ENCODE measurements around the gene CAPZB.

CAPZB gene

DNA sequence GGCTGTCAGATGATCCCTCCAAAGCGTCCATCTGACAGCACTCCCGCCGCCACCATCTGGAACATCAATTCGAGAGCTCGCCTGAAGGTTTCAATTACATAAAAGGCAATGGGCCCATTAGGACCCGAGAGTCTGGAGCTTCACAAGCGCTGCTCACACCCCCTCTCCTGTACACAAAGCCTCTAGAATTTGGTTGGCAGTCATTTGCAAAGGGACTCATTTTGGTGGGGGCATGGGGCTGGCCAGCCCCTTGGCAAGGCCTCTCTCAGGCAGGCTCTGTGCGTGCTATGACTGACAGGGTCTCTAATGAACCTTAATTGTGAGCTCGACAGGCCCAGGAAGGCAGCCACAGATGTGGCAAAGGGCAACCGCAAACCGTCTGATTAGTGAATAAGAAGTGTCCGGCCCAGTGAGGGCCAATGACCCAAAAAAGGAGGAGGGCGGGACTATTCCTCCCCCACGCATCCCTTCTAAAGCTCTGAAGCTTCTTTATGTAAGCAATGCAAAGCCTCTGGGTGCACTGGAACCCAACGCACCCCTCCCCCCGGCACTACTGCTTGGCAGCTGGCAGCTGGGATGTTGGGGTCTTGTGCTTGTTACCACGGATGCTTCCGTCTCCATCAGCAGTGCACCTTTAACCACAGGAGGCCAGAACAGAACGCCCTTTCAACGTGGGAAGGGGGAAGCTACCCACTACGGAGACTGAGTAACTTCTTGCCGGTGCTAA lies 79.4 kb downstream of the CAPZB start:
- Histone ChIP-seq H3K4me1 (ENCODE audit: insufficient read depth, low read length) (peaks cover 46% of the 10 kb centered on the region), H3K36me3 (ENCODE audit: insufficient read depth, low read length) (no peaks in the 10 kb centered on the region), H3K9me3 (ENCODE audit: low read length) (no peaks in the 10 kb centered on the region), H3K27me3 (ENCODE audit: insufficient read depth, low read length) (no peaks in the 10 kb centered on the region), H3K4me3 (ENCODE audit: low read length) (no peak overlapping the region), H2AFZ (ENCODE audit: low read depth, low read length) (no peak overlapping the region)

DNA sequence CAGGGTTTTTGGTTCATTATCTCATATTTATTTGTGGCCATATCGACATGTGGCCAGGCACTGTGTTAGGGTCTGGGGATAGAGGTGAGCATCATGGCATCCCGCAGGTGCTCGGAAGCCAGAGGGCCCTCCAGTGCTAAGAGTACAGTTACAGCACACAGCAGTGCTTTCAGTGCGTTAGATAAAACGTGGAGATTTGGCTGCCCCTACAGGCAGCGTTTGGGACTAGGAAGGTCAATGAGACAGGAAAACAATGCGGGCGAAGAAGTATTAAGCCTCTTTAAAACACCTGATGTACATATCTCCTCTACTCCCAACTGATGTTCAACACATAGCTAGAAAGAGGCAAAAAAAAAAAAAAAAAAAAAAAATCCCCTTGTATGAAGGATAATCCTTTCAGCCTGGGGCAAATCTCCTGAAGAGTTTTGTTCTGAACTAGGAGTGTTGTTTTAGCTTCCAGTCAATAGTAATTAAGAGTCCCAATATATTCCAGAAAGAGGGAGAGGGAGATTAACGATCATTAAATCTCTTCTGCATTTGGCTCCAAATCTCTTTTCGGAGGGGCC lies 80.1 kb downstream of the CAPZB start:
- Histone ChIP-seq H3K9me3 (ENCODE audit: low read length) (no peaks in the 10 kb centered on the region), H3K27me3 (ENCODE audit: insufficient read depth, low read length) (no peaks in the 10 kb centered on the region), H3K4me3 (ENCODE audit: low read length) (no peak overlapping the region), H3K4me1 (ENCODE audit: insufficient read depth, low read length) (peaks cover 46% of the 10 kb centered on the region), H2AFZ (ENCODE audit: low read depth, low read length) (no peak overlapping the region), H3K36me3 (ENCODE audit: insufficient read depth, low read length) (no peaks in the 10 kb centered on the region)

DNA sequence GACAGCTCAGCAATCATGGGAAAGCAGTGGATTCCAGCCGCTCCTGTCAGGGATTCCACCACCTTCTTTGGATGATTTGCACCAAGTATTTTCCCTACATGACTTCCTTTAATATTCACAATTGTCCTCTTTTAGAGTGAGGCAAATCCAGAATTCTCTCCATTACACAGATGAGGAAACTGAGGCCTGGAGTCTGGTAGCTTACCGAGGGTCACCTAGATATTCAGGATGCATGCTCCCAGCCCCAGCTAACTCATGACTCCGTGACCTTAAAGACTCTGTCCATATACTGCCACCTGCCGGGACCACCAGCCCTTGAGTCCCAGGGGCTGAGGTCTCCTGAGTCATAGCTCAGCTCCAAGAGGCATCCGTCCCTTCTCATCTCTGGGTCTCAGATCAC lies 80.6 kb downstream of the CAPZB start:
- Histone ChIP-seq H3K27me3 (ENCODE audit: insufficient read depth, low read length) (no peaks in the 10 kb centered on the region), H3K9me3 (ENCODE audit: low read length) (peaks cover 2% of the 10 kb centered on the region), H3K36me3 (ENCODE audit: insufficient read depth, low read length) (no peaks in the 10 kb centered on the region), H2AFZ (ENCODE audit: low read depth, low read length) (no peak overlapping the region), H3K4me3 (ENCODE audit: low read length) (no peak overlapping the region), H3K4me1 (ENCODE audit: insufficient read depth, low read length) (peaks cover 46% of the 10 kb centered on the region)

DNA sequence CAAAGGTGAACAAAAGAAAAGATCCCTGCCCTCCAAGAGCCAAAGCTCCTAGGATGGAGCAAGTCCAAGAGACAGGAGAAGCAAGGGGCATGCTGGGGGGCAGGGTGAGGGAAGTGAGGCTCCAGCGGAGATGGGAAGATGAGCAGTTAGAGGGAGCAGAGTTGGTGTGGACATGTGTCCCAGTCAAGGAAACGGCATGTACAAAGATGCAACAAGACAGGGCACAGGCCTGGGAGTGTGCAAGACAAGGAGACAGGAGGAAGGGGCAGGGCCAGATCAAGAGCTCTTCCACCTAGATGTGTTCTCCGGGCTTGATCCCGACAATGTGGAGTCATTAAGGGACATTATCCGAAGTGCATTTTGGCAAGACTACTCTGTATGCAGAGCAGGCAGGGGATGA lies 82.1 kb downstream of the CAPZB start:
- Histone ChIP-seq H3K27me3 (ENCODE audit: insufficient read depth, low read length) (no peaks in the 10 kb centered on the region), H3K4me1 (ENCODE audit: insufficient read depth, low read length) (peaks cover 45% of the 10 kb centered on the region), H3K4me3 (ENCODE audit: low read length) (no peak overlapping the region), H3K9me3 (ENCODE audit: low read length) (peaks cover 2% of the 10 kb centered on the region), H3K36me3 (ENCODE audit: insufficient read depth, low read length) (no peaks in the 10 kb centered on the region), H2AFZ (ENCODE audit: low read depth, low read length) (no peak overlapping the region)

DNA sequence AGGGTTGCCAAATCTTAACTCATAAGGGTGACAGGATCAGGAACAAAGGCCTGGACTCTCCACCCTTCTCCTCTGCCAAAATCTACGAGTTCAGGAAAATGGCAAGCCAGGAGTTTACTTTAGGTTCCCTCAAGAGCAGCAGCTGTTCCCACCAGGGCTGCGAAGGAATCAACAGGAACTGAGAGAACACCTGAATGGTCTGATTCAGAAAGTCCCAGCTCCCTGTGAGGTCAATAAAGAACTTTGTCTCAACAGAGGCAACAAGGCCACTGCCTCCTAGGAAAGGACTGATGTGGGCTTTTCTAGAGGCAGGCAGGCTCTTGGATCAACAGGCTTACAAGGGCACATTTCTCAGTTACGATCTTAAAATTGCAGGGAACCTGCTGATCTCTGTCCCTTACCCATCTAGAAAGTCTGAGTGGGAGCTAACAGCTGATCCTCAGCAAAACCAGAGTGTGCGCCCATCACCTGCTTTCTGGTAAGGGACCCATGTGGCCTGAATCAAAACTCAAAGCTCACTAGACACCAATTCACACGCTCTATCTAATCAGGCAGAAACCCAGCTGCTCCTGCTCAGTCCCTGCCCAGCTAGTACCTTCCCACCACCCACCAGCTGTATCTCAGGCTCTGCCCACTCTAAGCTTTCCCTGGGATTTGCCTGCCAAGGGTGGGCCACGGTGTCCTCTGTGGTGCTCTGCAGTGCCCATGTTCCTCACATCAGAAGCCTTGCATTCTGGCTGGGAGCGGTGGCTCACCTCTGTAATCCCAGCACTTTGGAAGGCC lies 83.1 kb downstream of the CAPZB start:
- H3K4me3 ChIP-seq (ENCODE audit: low read length): no peak overlapping the region

DNA sequence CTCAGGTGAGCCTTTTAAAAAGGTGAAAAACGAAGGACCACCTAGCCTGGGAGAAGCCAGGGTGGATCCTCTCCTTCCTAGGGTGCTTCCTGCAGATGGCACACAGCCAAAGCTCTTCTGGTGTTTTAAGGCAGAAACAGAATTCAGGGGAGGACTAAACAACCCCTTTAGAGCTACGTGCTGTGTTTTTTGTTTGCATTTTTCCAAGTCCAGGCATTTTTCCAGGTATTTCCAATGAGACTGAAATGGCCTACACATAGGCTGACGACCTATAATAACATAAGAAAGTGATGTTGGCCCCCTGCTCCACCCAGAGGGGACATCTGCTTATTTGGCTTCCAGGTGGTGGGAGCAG lies 83.8 kb downstream of the CAPZB start:
- H3K4me1 ChIP-seq (ENCODE audit: insufficient read depth, low read length): peaks cover 28% of the 10 kb centered on the region
- H3K36me3 ChIP-seq (ENCODE audit: insufficient read depth, low read length): no peaks in the 10 kb centered on the region
- H3K27me3 ChIP-seq (ENCODE audit: insufficient read depth, low read length): no peaks in the 10 kb centered on the region
- H3K9me3 ChIP-seq (ENCODE audit: low read length): peaks cover 2% of the 10 kb centered on the region
- H3K4me3 ChIP-seq (ENCODE audit: low read length): no peak overlapping the region
- no peak overlapping the region for H2AFZ ChIP-seq (ENCODE audit: low read depth, low read length)

More for the DNA sequence above, 83.1 kb downstream of the CAPZB start:
- Histone ChIP-seq H3K27me3 (ENCODE audit: insufficient read depth, low read length) (no peaks in the 10 kb centered on the region), H2AFZ (ENCODE audit: low read depth, low read length) (no peak overlapping the region), H3K9me3 (ENCODE audit: low read length) (peaks cover 2% of the 10 kb centered on the region), H3K4me1 (ENCODE audit: insufficient read depth, low read length) (peaks cover 35% of the 10 kb centered on the region), H3K36me3 (ENCODE audit: insufficient read depth, low read length) (no peaks in the 10 kb centered on the region)

DNA sequence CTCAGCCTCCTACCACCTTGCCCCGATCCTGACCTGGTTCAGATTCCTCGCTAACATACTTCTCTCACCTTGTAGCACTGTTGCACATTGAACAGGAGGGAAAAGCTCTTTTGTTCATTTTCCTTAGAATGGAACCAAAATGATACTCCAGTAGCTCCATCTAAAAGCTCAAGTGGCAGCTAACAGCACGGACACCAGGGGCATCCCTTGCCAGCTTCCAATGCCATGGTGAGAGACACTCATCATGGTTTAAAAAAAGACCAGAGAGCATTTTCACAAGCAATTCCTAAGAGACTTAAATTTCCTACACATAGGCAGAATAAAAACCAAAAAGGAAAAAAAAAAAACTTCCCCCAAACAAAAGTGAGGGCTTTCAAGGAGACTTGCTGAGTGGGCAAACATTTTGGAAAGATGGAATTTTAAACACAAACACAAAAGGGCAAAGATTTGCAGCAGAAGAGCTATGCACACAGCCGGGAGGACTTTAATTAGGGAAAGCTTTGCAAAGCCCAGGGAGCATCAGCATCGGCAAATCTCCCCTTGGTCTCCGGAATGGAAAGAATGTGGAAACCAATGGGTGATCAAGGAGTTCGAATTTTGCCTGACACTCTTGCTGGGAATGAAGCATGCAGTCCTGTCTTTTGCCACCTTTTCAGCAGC lies 84.3 kb downstream of the CAPZB start:
- H3K9me3 ChIP-seq (ENCODE audit: low read length): peaks cover 2% of the 10 kb centered on the region
- no peak overlapping the region for H3K4me3 ChIP-seq (ENCODE audit: low read length)
- no peaks in the 10 kb centered on the region for H3K27me3 ChIP-seq (ENCODE audit: insufficient read depth, low read length)
- peaks cover 24% of the 10 kb centered on the region for H3K4me1 ChIP-seq (ENCODE audit: insufficient read depth, low read length)
- H2AFZ ChIP-seq (ENCODE audit: low read depth, low read length): no peak overlapping the region
- no peaks in the 10 kb centered on the region for H3K36me3 ChIP-seq (ENCODE audit: insufficient read depth, low read length)

DNA sequence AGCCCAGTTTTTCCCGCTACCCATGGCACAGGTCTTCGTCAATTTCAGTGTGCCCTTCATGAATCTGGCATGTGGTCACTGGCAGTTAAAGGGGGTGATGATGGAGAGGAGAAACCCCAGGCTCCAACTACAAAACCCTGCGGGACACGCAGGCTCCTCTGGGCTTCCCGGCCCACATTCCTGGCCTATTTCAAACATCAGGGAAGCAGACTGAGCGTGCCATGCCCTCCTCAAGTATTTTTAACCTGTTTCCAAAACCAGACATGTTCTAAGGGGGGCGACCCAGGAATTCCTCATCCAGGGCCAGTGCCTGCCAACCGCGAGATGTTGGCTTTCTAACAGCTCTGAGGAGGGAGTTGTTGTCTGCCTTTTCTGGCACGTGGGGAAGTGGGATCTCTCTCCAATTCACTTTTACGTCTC lies 85.1 kb downstream of the CAPZB start:
- Histone ChIP-seq H3K27me3 (ENCODE audit: insufficient read depth, low read length) (no peaks in the 10 kb centered on the region), H3K4me1 (ENCODE audit: insufficient read depth, low read length) (peaks cover 28% of the 10 kb centered on the region), H3K36me3 (ENCODE audit: insufficient read depth, low read length) (no peaks in the 10 kb centered on the region), H2AFZ (ENCODE audit: low read depth, low read length) (no peak overlapping the region), H3K4me3 (ENCODE audit: low read length) (no peak overlapping the region), H3K9me3 (ENCODE audit: low read length) (peaks cover 2% of the 10 kb centered on the region)

DNA sequence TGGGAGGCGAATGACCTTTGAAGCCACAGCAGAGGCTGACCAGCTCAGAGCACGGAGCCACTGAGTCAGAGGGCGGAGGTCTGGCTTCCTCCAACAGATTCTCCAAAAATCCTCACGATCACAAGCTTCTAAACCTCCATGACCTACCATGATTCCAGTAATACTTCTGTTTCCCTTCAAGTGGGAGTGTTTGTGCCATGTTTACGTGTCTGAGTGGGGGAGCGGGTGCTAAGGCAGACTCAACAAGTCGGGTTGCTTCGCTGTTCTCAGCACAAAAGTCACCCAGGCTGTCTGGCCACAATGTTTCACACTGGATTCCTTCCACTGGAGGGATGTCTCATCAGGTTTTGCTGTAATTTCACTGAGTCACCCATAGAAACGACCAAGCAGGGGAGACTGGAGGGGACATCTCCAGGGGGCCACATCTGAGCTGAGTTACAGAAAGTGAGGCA lies 87.0 kb downstream of the CAPZB start:
- Histone ChIP-seq H3K27me3 (ENCODE audit: insufficient read depth, low read length) (no peaks in the 10 kb centered on the region), H3K4me3 (ENCODE audit: low read length) (no peak overlapping the region), H3K4me1 (ENCODE audit: insufficient read depth, low read length) (peaks cover 16% of the 10 kb centered on the region), H3K9me3 (ENCODE audit: low read length) (peaks cover 2% of the 10 kb centered on the region), H2AFZ (ENCODE audit: low read depth, low read length) (no peak overlapping the region), H3K36me3 (ENCODE audit: insufficient read depth, low read length) (no peaks in the 10 kb centered on the region)

DNA sequence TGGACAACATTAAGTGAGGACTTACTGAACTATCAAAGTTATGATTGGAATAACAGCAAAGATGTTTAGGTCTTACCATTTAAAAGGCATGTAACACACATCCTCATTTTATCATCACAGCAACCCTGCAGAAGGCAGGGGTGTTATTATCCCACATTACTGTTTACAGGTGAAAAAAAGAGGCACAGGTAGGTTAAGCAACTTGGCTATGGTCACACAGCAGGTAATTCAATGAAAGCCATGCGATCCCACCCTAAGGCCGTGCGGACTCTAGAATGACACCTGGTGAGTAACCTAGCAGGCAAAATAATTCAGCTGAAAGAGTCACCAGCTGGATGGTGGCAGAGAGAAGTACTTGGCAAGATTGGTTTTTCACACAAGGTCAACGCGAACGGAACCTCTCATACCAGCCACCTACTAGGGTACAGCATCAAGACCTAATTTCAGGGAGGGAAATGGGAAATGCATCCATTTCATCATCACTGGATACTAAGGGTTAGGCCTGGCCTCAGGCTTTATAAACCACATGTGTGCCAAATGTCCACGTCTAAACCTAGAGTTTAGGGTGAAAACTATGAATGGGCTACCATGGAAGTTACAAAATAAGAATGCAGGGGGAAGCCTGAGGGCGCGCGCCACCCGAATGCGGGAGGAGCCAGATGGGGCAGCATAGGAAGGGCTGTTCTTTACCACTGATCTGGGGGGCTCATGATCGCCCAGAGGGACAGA lies 88.0 kb downstream of the CAPZB start:
- Histone ChIP-seq H3K4me1 (ENCODE audit: insufficient read depth, low read length) (peaks cover 10% of the 10 kb centered on the region), H3K27me3 (ENCODE audit: insufficient read depth, low read length) (no peaks in the 10 kb centered on the region), H2AFZ (ENCODE audit: low read depth, low read length) (no peak overlapping the region)

DNA sequence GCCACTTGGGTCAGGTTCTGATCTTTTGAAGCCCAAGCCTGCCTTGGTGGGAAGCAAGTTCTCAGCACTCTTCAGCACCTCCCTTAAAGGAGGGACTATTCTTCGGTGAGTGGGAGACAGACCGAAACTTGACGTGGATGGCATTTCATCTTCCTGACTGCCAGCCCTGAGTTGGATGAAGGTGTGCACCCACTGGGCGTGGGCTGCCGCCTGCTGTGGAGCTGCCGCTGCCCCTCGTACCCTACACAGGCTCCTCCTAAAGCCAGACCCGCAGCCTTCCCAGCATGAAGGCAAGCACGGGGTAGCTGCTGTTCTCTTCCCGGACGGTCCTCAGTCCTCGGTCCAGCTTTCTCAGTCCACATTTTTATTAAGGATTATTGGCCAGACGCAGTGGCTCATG lies 89.1 kb downstream of the CAPZB start:
- Histone ChIP-seq H3K36me3 (ENCODE audit: insufficient read depth, low read length) (no peaks in the 10 kb centered on the region), H2AFZ (ENCODE audit: low read depth, low read length) (no peak overlapping the region), H3K4me3 (ENCODE audit: low read length) (no peak overlapping the region), H3K9me3 (ENCODE audit: low read length) (peaks cover 2% of the 10 kb centered on the region), H3K4me1 (ENCODE audit: insufficient read depth, low read length) (peaks cover 15% of the 10 kb centered on the region), H3K27me3 (ENCODE audit: insufficient read depth, low read length) (no peaks in the 10 kb centered on the region)

More for the DNA sequence above, 88.0 kb downstream of the CAPZB start:
- no peak overlapping the region for H3K4me3 ChIP-seq (ENCODE audit: low read length)
- H3K36me3 ChIP-seq (ENCODE audit: insufficient read depth, low read length): no peaks in the 10 kb centered on the region
- peaks cover 2% of the 10 kb centered on the region for H3K9me3 ChIP-seq (ENCODE audit: low read length)

DNA sequence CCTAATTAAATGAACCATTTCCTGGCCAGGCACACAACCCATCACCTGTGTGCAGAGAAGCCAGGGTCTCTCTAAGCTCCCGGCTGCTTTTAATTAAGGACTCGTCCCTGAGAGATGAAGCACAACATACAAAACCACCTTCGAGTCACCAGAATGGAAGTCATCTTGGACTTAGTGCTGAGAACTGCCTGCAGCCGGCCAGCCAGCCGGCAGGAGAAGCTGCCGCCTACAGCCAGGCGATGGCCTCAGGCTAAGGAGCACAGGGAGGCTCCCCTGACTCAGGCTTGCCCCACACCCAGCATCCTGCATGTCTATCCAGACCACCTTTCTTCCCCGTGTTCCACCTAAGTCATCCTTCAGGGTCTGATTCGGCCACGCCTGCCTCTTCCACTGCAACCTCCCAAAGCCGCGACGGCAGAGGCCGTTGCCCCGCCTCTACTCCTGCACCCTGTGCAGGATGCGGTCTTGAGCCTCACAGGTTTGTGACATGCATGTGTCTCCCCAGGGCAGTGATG lies 89.6 kb downstream of the CAPZB start:
- no peak overlapping the region for H3K4me3 ChIP-seq (ENCODE audit: low read length)
- H2AFZ ChIP-seq (ENCODE audit: low read depth, low read length): no peak overlapping the region
- no peaks in the 10 kb centered on the region for H3K36me3 ChIP-seq (ENCODE audit: insufficient read depth, low read length)
- peaks cover 20% of the 10 kb centered on the region for H3K4me1 ChIP-seq (ENCODE audit: insufficient read depth, low read length)
- no peaks in the 10 kb centered on the region for H3K27me3 ChIP-seq (ENCODE audit: insufficient read depth, low read length)
- peaks cover 2% of the 10 kb centered on the region for H3K9me3 ChIP-seq (ENCODE audit: low read length)

Data from neuron (in vitro differentiated cells).